ENCODE measurements around the gene WDR27. TPM values are rescaled to one million over a fixed set of nuclear protein-coding genes. Genes with fewer than 3 reads are reported as not detected.

Gene WDR27
- total and polyA plus RNA-seq, 10 of the 15 experiments (the other 5 are each of a cell fraction or from before 2014, with no cell fraction given): 1.9 to 33.2 (median 19.0) TPM

GRCh38 chr6:169575821-169576220 lies 126.0 kb downstream of the WDR27 start:
- Histone ChIP-seq H3K9ac (ENCODE audit: control insufficient read depth, insufficient read depth, low read length) (no peak overlapping the region), H3K36me3 (ENCODE audit: control insufficient read depth in 2 of 2, insufficient read depth in 2 of 2, low read length in 1 of 2) (no peaks in the 10 kb centered on the region), H3K4me1 (ENCODE audit: control insufficient read depth, insufficient read depth, low read length) (no peaks in the 10 kb centered on the region), H3K4me2 (ENCODE audit: control insufficient read depth, insufficient read depth) (no peak overlapping the region), H3K27me3 (replicated peaks in 1 of 2; ENCODE audit: control insufficient read depth in 2 of 2, insufficient read depth in 2 of 2, low read length in 1 of 2) (no peaks in the 10 kb centered on the region), H4K20me1 (ENCODE audit: control insufficient read depth, insufficient read depth) (no peaks in the 10 kb centered on the region), H3K27ac (ENCODE audit: control insufficient read depth, insufficient read depth) (no peak overlapping the region), H3K79me2 (ENCODE audit: control insufficient read depth, insufficient read depth, low read length) (no peaks in the 10 kb centered on the region), H3K9me3 (replicated peaks; ENCODE audit: control insufficient read depth, insufficient read depth, low read length) (no peaks in the 10 kb centered on the region), H3K4me3 (no peak overlapping the region), H2AFZ (ENCODE audit: control insufficient read depth, low read depth, low read length) (no peak overlapping the region)
- POLR2A ChIA-PET: no interaction called here
- RAD21 ChIA-PET (ENCODE audit: unreplicated experiment): no interaction called here
- CTCF ChIA-PET: no interaction called here
- FAIRE-seq (no peak), DNase-seq (ENCODE audit: low read depth, low spot score) (no peak), ATAC-seq (no peak)
- SMC1A ChIA-PET (ENCODE audit: uncharacterized antibody, unreplicated experiment): no interaction called here
- TF ChIP-seq RBBP5 (conservative IDR thresholded peaks at IDR 0.05): no peak
- TF ChIP-seq NBN (IDR thresholded peaks at IDR 0.05): no peak
- no peak for TF ChIP-seq ZNF24 (IDR thresholded peaks at IDR 0.05)
- TF ChIP-seq, protein P1, sequence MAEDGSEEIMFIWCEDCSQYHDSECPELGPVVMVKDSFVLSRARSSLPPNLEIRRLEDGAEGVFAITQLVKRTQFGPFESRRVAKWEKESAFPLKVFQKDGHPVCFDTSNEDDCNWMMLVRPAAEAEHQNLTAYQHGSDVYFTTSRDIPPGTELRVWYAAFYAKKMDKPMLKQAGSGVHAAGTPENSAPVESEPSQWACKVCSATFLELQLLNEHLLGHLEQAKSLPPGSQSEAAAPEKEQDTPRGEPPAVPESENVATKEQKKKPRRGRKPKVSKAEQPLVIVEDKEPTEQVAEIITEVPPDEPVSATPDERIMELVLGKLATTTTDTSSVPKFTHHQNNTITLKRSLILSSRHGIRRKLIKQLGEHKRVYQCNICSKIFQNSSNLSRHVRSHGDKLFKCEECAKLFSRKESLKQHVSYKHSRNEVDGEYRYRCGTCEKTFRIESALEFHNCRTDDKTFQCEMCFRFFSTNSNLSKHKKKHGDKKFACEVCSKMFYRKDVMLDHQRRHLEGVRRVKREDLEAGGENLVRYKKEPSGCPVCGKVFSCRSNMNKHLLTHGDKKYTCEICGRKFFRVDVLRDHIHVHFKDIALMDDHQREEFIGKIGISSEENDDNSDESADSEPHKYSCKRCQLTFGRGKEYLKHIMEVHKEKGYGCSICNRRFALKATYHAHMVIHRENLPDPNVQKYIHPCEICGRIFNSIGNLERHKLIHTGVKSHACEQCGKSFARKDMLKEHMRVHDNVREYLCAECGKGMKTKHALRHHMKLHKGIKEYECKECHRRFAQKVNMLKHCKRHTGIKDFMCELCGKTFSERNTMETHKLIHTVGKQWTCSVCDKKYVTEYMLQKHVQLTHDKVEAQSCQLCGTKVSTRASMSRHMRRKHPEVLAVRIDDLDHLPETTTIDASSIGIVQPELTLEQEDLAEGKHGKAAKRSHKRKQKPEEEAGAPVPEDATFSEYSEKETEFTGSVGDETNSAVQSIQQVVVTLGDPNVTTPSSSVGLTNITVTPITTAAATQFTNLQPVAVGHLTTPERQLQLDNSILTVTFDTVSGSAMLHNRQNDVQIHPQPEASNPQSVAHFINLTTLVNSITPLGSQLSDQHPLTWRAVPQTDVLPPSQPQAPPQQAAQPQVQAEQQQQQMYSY (CRISPR knock-in tag; IDR thresholded peaks at IDR 0.05): no peak
- TF ChIP-seq MEF2A (IDR thresholded peaks at IDR 0.05; ENCODE audit: insufficient read depth, low read depth, low read length): no peak
- in situ Hi-C loops (cut with MboI): no loop called here
- intact Hi-C loops (cut with micrococcal nuclease; ENCODE audit: unreplicated experiment): no loop called here
- BruUV-seq (replicated peaks): no TSS peak
- WGBS (ENCODE audit: insufficient coverage, insufficient replicate concordance, low lambda C conversion rate, missing lambda C conversion rate): 90% methylated on average over 5 of the region's 5 CpGs

DNA sequence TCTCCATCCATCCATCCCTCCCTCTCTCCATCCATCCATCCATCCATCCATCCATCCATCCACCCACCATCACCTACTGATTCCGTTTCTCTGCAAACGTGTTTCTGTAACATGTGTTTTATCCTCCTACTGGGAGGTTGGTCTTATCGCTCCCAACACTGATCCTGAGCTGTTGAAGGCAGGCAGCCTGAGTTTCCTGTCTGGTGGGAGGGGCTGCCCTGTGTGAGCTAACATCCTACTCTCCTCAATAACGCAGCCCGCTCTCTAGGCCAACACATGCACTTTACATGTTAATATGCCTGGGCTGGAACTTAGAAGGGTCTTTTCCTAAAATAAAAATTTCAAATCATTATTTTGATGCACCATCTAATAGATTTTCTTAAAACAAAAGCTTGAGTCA lies 126.5 kb downstream of the WDR27 start:
- no peak for FAIRE-seq
- no peaks in the 10 kb centered on the region for H4K20me1 ChIP-seq (ENCODE audit: control insufficient read depth, insufficient read depth)
- H3K4me2 ChIP-seq (ENCODE audit: control insufficient read depth, insufficient read depth): no peak overlapping the region
- TF ChIP-seq ZNF384 (IDR thresholded peaks at IDR 0.05; ENCODE audit: borderline replicate concordance, low read depth, low read length) (no peak), WRNIP1 (IDR thresholded peaks at IDR 0.05; ENCODE audit: borderline replicate concordance, low read depth, low read length) (no peak), RELB (IDR thresholded peaks at IDR 0.05; ENCODE audit: low read depth) (no peak), IRF4 (IDR thresholded peaks at IDR 0.05; ENCODE audit: low read depth, low read length) (no peak), CBX5 (IDR thresholded peaks at IDR 0.05; ENCODE audit: low read depth) (no peak)
- TF ChIP-seq, protein P2, sequence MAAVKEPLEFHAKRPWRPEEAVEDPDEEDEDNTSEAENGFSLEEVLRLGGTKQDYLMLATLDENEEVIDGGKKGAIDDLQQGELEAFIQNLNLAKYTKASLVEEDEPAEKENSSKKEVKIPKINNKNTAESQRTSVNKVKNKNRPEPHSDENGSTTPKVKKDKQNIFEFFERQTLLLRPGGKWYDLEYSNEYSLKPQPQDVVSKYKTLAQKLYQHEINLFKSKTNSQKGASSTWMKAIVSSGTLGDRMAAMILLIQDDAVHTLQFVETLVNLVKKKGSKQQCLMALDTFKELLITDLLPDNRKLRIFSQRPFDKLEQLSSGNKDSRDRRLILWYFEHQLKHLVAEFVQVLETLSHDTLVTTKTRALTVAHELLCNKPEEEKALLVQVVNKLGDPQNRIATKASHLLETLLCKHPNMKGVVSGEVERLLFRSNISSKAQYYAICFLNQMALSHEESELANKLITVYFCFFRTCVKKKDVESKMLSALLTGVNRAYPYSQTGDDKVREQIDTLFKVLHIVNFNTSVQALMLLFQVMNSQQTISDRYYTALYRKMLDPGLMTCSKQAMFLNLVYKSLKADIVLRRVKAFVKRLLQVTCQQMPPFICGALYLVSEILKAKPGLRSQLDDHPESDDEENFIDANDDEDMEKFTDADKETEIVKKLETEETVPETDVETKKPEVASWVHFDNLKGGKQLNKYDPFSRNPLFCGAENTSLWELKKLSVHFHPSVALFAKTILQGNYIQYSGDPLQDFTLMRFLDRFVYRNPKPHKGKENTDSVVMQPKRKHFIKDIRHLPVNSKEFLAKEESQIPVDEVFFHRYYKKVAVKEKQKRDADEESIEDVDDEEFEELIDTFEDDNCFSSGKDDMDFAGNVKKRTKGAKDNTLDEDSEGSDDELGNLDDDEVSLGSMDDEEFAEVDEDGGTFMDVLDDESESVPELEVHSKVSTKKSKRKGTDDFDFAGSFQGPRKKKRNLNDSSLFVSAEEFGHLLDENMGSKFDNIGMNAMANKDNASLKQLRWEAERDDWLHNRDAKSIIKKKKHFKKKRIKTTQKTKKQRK (IDR thresholded peaks at IDR 0.05; ENCODE audit: low read depth, low read length): no peak
- H3K9ac ChIP-seq (ENCODE audit: control insufficient read depth, insufficient read depth, low read length): no peak overlapping the region
- in situ Hi-C loops (cut with MboI) (no loop called here), intact Hi-C loops (cut with micrococcal nuclease; ENCODE audit: unreplicated experiment) (no loop called here)
- no peaks in the 10 kb centered on the region for H3K79me2 ChIP-seq (ENCODE audit: control insufficient read depth, insufficient read depth, low read length)
- SMC1A ChIA-PET (ENCODE audit: uncharacterized antibody, unreplicated experiment): no interaction called here
- H3K4me3 ChIP-seq: no peak overlapping the region
- POLR2A ChIA-PET: no interaction called here
- CTCF ChIA-PET: no interaction called here
- no peak for DNase-seq (ENCODE audit: low read depth, low spot score)
- H3K36me3 ChIP-seq (ENCODE audit: control insufficient read depth in 2 of 2, insufficient read depth in 2 of 2, low read length in 1 of 2): no peaks in the 10 kb centered on the region
- no peaks in the 10 kb centered on the region for H3K27me3 ChIP-seq (replicated peaks in 1 of 2; ENCODE audit: control insufficient read depth in 2 of 2, insufficient read depth in 2 of 2, low read length in 1 of 2)
- RAD21 ChIA-PET (ENCODE audit: unreplicated experiment): no interaction called here
- BruUV-seq (replicated peaks): no TSS peak
- no peaks in the 10 kb centered on the region for H3K9me3 ChIP-seq (replicated peaks; ENCODE audit: control insufficient read depth, insufficient read depth, low read length)
- ATAC-seq: no peak
- no peak overlapping the region for H3K27ac ChIP-seq (ENCODE audit: control insufficient read depth, insufficient read depth)
- H3K4me1 ChIP-seq (ENCODE audit: control insufficient read depth, insufficient read depth, low read length): no peaks in the 10 kb centered on the region
- H2AFZ ChIP-seq (ENCODE audit: control insufficient read depth, low read depth, low read length): no peak overlapping the region
- 73% methylated on average over 5 of the region's 5 CpGs for WGBS (ENCODE audit: insufficient coverage, insufficient replicate concordance, low lambda C conversion rate, missing lambda C conversion rate)
